GM12865 (cell line): Measurements from ENCODE around the gene CFAP57.

Source experiments
- DNase-seq: peaks from one replicate; pipeline ENCODE4 v3.0.0; 2010; ENCODE audit warnings: low read depth
- H3K4me3 ChIP-seq: 2 replicates; pipeline ENCODE4 v1.5.1; 2011; ENCODE audit warnings: mild to moderate bottlenecking, low read depth, low read length, control low read depth
- TF ChIP-seq, protein P1 (sequence below): IDR thresholded peaks from 2 replicates; pipeline ENCODE4 v1.5.1; 2011; ENCODE audit warnings: low read length, control low read depth, low read depth, inconsistent platforms; ENCODE audit not compliant: insufficient read depth; ENCODE audit errors: missing control alignments

Gene CFAP57

DNA sequence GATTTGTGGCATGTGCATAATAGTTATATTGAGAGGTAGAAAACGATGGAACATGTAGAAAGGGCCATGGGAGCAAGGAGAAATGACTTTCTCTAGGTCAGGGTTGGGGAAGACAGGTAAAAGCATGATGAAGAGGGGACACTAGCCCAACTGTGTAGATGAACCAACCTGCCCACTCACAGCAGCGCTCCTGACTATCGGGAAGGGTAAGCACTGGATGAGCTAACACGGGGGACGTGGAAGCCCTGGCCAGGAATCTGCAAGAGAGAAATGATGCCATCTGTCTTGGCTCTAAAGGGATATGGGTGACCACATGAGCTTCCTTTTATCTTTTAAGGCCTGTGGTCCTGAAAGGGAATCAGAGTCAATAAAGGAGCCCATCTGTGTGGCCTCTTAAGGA is 61.5 kb downstream of the CFAP57 start:
- DNase-seq: no peak
- TF ChIP-seq, protein P1, sequence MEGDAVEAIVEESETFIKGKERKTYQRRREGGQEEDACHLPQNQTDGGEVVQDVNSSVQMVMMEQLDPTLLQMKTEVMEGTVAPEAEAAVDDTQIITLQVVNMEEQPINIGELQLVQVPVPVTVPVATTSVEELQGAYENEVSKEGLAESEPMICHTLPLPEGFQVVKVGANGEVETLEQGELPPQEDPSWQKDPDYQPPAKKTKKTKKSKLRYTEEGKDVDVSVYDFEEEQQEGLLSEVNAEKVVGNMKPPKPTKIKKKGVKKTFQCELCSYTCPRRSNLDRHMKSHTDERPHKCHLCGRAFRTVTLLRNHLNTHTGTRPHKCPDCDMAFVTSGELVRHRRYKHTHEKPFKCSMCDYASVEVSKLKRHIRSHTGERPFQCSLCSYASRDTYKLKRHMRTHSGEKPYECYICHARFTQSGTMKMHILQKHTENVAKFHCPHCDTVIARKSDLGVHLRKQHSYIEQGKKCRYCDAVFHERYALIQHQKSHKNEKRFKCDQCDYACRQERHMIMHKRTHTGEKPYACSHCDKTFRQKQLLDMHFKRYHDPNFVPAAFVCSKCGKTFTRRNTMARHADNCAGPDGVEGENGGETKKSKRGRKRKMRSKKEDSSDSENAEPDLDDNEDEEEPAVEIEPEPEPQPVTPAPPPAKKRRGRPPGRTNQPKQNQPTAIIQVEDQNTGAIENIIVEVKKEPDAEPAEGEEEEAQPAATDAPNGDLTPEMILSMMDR: no peak
- no peak overlapping the region for H3K4me3 ChIP-seq

DNA sequence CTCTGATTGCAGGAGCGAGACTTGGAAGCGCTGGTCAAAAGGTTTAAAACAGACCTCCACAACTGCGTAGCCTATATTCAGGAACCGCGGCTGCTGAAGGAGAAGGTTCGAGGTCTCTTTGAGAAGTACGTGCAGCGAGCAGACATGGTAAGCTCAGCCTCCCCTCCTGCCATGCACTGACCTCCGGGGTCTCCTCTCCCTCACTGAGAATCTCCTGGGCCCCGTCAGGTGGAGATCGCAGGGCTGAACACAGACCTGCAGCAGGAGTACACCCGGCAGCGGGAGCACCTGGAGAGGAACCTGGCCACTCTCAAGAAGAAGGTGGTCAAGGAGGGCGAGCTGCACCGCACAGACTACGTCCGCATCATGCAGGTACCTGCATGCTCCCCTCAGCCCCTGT is 62.1 kb downstream of the CFAP57 start:
- DNase-seq: no peak
- no peak overlapping the region for H3K4me3 ChIP-seq
- TF ChIP-seq, protein P1: no peak

DNA sequence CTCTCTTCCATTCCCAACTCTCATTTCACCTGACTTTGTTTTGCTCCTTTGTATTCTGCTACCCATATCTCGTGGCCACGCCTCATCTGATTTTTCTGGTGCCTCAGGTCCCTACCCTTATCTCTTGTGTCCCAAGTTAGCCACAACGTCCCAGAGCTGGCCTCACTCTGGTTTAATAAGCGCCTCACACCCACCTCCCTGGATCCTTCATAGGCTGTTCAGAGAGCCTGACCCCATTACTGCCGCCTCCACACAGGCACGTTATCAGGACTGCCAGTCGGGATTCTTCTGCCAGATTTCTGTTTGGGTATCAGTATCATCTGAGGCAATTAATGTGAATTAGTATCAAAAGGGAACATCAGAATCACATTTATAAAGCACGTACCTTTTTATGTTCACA is 62.9 kb downstream of the CFAP57 start:
- DNase-seq: no peak
- TF ChIP-seq, protein P1: no peak
- H3K4me3 ChIP-seq: no peak overlapping the region

DNA sequence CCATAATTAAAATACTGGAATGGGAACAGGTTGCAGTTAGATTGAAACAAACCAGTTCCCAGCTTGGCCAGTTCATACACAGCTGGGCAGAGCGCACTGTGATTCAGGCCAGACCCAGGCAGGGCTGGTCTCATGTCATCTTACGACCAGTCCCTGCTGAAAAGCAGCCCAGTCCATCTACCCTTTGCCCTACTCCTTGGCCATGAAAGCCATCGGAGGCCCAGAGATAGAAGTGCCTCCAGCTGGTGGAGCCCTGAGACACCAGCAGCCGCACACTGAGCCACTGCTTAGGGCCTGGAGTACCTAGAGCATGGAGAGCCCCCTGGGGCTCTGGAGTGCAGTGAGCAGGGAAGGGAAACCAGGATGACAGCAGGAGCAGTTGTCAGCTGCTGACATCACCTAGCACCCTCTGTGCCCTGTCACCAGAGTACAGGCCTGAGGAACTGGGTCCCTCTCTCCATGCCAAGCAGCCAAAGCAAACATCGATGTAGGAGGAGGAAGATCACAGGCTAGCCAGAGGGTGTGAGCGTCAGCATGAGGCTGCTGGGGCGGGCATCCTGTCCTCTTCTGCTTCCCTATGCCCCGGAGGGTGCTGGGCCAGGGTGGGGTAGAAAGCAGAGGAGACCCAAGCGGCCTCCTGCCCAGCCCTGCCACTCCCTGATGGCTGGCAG is 63.5 kb downstream of the CFAP57 start:
- no peak overlapping the region for H3K4me3 ChIP-seq
- TF ChIP-seq, protein P1: no peak
- no peak for DNase-seq

DNA sequence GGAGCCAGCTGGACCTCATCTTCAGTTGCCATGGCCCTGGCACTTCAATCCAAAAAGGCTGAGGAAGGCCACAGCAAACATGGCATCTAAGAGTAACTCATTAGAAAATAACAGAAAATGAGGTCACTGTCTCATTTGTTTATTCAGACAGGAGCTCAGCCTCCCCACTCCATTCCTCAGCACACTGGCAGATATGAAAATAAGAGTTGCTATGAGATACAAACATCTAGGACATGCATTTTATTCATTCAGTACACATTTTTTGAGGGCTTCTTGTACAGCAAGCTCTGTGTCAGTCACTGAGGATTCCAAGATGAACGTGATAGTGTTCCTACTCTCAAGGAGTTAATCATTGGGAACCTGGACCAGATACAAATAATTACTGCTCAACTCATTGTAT is 65.0 kb downstream of the CFAP57 start:
- DNase-seq: no peak
- TF ChIP-seq, protein P1: no peak
- no peak overlapping the region for H3K4me3 ChIP-seq

DNA sequence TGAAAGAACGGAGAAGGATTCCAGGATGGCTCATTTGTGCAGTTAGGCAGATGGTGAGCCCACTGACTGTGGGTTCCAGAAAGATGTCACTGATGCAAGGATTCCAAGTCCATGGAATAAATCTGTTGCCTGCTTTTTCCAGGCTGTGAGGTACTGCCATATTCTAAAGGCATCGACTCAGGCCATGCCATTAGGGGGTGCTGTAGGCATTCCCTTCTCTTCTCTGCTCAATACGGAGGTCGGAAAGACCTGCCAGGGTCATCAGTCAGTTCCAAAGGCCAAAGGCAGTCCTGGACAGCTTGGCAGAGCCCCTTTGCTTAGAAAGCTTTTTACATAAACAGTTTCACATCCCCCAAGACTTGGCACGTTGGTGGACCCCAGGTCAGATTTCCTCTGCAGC is 66.0 kb downstream of the CFAP57 start:
- DNase-seq: peak; percentile 72
- TF ChIP-seq, protein P1: peak; percentile 75
- H3K4me3 ChIP-seq: no peak overlapping the region

DNA sequence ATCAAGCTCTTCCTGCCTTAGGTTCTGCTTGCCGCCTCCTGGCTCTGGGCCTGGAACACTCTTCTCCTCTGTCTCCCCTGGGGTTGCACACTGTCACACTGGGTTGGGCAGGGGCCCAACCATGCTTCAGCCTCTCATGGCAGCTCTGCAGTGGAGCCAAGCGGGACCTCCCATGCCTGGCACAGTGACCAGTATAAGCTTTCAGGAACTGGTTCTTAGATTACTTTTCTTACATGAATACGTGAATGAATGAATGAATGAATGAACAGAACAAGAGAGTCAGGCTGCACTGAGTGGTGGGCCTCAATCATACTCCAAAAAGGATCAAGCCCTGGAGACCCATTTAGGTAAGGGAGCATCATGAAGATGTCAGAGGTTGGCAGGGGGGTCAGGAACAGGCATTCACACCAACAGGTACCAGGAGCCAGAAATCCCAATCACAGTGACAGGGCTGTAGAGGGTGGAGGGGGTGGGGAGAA is 66.9 kb downstream of the CFAP57 start:
- DNase-seq: no peak
- no peak overlapping the region for H3K4me3 ChIP-seq
- TF ChIP-seq, protein P1: no peak
